H9 (cell line): ENCODE data around the gene ETNK2. TPM values are rescaled to one million over a fixed set of nuclear protein-coding genes. Genes with fewer than 3 reads are reported as not detected.

Source experiments
- DNase-seq: peaks from one replicate; pipeline ENCODE4 v3.0.0-alpha.2; 2017
- H2AFZ ChIP-seq: one replicate; pipeline ENCODE4 v1.6.1; 2013; ENCODE audit warnings: mild to moderate bottlenecking, low read length, control low read depth, moderate library complexity
- H2AK5ac ChIP-seq: 2 replicates; pipeline ENCODE4 v1.6.1; 2013; ENCODE audit warnings: low read length, control low read depth, mixed read lengths; ENCODE audit not compliant: insufficient read length
- H2BK120ac ChIP-seq: one replicate; pipeline ENCODE4 v1.6.1; 2013; ENCODE audit warnings: low read depth, mild to moderate bottlenecking, low read length, control low read depth, inconsistent platforms; ENCODE audit not compliant: poor library complexity, severe bottlenecking
- H2BK12ac ChIP-seq: 2 replicates; pipeline ENCODE4 v1.6.1; 2013; ENCODE audit warnings: low read length, control low read depth, mixed read lengths, low read depth; ENCODE audit not compliant: insufficient read length
- H2BK15ac ChIP-seq: 2 replicates; pipeline ENCODE4 v1.6.1; 2013; ENCODE audit warnings: low read depth, low read length, control low read depth
- H2BK20ac ChIP-seq: one replicate; pipeline ENCODE4 v1.6.1; 2013; ENCODE audit warnings: low read depth, mild to moderate bottlenecking, low read length, control low read depth, inconsistent platforms; ENCODE audit not compliant: poor library complexity, severe bottlenecking
- H2BK5ac ChIP-seq: 2 replicates; pipeline ENCODE4 v1.6.1; 2013; ENCODE audit warnings: low read length, control low read depth, mixed read lengths; ENCODE audit not compliant: insufficient read length
- H3K14ac ChIP-seq: 2 replicates; pipeline ENCODE4 v1.6.1; 2013; ENCODE audit warnings: low read length, control low read depth; ENCODE audit not compliant: insufficient read depth
- H3K18ac ChIP-seq: 2 replicates; pipeline ENCODE4 v1.6.1; 2013; ENCODE audit warnings: low read depth, mild to moderate bottlenecking, mixed read lengths, low read length, control low read depth; ENCODE audit not compliant: insufficient read length
- H3K23ac ChIP-seq: 2 replicates; pipeline ENCODE4 v1.6.1; 2013; ENCODE audit warnings: low read length, control low read depth, mixed read lengths, low read depth; ENCODE audit not compliant: insufficient read length
- H3K23me2 ChIP-seq: 2 replicates; pipeline ENCODE4 v1.6.1; 2013; ENCODE audit warnings: low read depth, mild to moderate bottlenecking, mixed read lengths, low read length, control low read depth; ENCODE audit not compliant: insufficient read length, poor library complexity, severe bottlenecking
- H3K27ac ChIP-seq: 2 replicates; pipeline ENCODE4 v1.5.1; 2013; ENCODE audit warnings: low read length, control low read depth, mixed read lengths, low read depth; ENCODE audit not compliant: insufficient read length
- H3K27me3 ChIP-seq: 2 replicates; pipeline ENCODE4 v1.6.1; 2013; ENCODE audit warnings: low read length, control low read depth, inconsistent platforms; ENCODE audit not compliant: insufficient read depth
- H3K4ac ChIP-seq: 2 replicates; pipeline ENCODE4 v1.6.1; 2013; ENCODE audit warnings: low read depth, mild to moderate bottlenecking, control low read depth, inconsistent platforms, low read length, moderate library complexity
- H3K4me1 ChIP-seq: 2 replicates; pipeline ENCODE4 v1.6.1; 2013; ENCODE audit warnings: low read length, control low read depth, inconsistent platforms; ENCODE audit not compliant: insufficient read depth
- H3K4me2 ChIP-seq: 2 replicates; pipeline ENCODE4 v1.6.1; 2013; ENCODE audit warnings: low read length, control low read depth, mixed read lengths; ENCODE audit not compliant: insufficient read length, insufficient read depth
- H3K56ac ChIP-seq: 2 replicates; pipeline ENCODE4 v1.6.1; 2013; ENCODE audit warnings: low read depth, mild to moderate bottlenecking, mixed read lengths, low read length, control low read depth; ENCODE audit not compliant: insufficient read length
- H3K79me1 ChIP-seq: 2 replicates; pipeline ENCODE4 v1.6.1; 2013; ENCODE audit warnings: low read depth, mild to moderate bottlenecking, moderate library complexity, low read length, control low read depth, inconsistent platforms; ENCODE audit not compliant: insufficient read depth, poor library complexity, severe bottlenecking
- H3K79me2 ChIP-seq: 2 replicates; pipeline ENCODE4 v1.6.1; 2013; ENCODE audit warnings: low read length, control low read depth, inconsistent platforms; ENCODE audit not compliant: insufficient read depth
- H3K9ac ChIP-seq: 2 replicates; pipeline ENCODE4 v1.6.1; 2013; ENCODE audit warnings: low read length, control low read depth, mixed read lengths; ENCODE audit not compliant: insufficient read length; ENCODE audit errors: extremely low read depth
- H3K9me3 ChIP-seq: one replicate; pipeline ENCODE4 v1.6.1; 2013; ENCODE audit warnings: low read depth, low read length, inconsistent platforms; ENCODE audit not compliant: control insufficient read depth
- H3T11ph ChIP-seq: one replicate; pipeline ENCODE4 v1.6.1; 2013; ENCODE audit warnings: mild to moderate bottlenecking, low read length, control low read depth, inconsistent platforms
- H4K20me1 ChIP-seq: one replicate; pipeline ENCODE4 v1.6.1; 2013; ENCODE audit not compliant: control insufficient read depth, insufficient read length, insufficient read depth
- H4K5ac ChIP-seq: 2 replicates; pipeline ENCODE4 v1.6.1; 2013; ENCODE audit warnings: low read depth, mild to moderate bottlenecking, mixed read lengths, low read length, control low read depth; ENCODE audit not compliant: insufficient read length
- H4K8ac ChIP-seq: replicated peaks from 2 replicates; pipeline ENCODE4 v1.6.1; 2013; ENCODE audit warnings: low read length, control low read depth, mixed read lengths, low read depth; ENCODE audit not compliant: insufficient read length
- H4K91ac ChIP-seq: 2 replicates; pipeline ENCODE4 v1.6.1; 2013; ENCODE audit warnings: low read depth, mild to moderate bottlenecking, moderate library complexity, mixed read lengths, low read length, control low read depth; ENCODE audit not compliant: insufficient read length
- H3K27ac Mint-ChIP-seq, 3 experiments: 2 replicates in 2 of 3; 3 replicates in 1 of 3; pipeline ENCODE4 v1.8.0; 2020 to 2021; ENCODE audit warnings: mixed read lengths in 3 of 3, mild to moderate bottlenecking in 1 of 3, moderate library complexity in 1 of 3
- H3K27me3 Mint-ChIP-seq: 2 replicates; pipeline ENCODE4 v1.8.0; 2021; ENCODE audit warnings: low read depth, mild to moderate bottlenecking, moderate library complexity, mixed read lengths
- H3K36me3 Mint-ChIP-seq, 3 experiments: 2 replicates in 2 of 3; 3 replicates in 1 of 3; pipeline ENCODE4 v1.8.0; 2020 to 2021; ENCODE audit warnings: low read depth in 3 of 3, mixed read lengths in 3 of 3; ENCODE audit not compliant: insufficient read depth in 1 of 3
- H3K4me1 Mint-ChIP-seq, 2 experiments: 2 replicates each; pipeline ENCODE4 v1.8.0; 2020; ENCODE audit warnings: mixed read lengths in 2 of 2
- H3K4me3 Mint-ChIP-seq, 2 experiments: 2 replicates in 1 of 2; 3 replicates in 1 of 2; pipeline ENCODE4 v1.8.0; 2020 to 2021; ENCODE audit warnings: mild to moderate bottlenecking in 2 of 2, mixed read lengths in 2 of 2, moderate library complexity in 1 of 2
- H3K9me3 Mint-ChIP-seq, 2 experiments: 2 replicates in 1 of 2; 3 replicates in 1 of 2; pipeline ENCODE4 v1.8.0; 2020; ENCODE audit warnings: mild to moderate bottlenecking in 2 of 2, mixed read lengths in 2 of 2, moderate library complexity in 1 of 2
- WGBS: extraction: QIAGEN DNeasy Blood & Tissue Kit; methylation state at CpG from one replicate; pipeline ENCODE4 v1.1.7; 2013; ENCODE audit warnings: missing lambda C conversion rate, low lambda C conversion rate, mixed read lengths; ENCODE audit not compliant: insufficient read length; ENCODE audit errors: extremely low coverage; 5-methylcytosine and 5-hydroxymethylcytosine counted together
- total RNA-seq: library from RNA; stranded (reverse); gene quantifications from 2 replicates; pipeline ENCODE4 v1.2.1, GENCODE V29; 2021
- TF ChIP-seq, protein P1 (sequence below): fragments of 200-600 bp; sonication (generic); conservative IDR thresholded peaks from 3 replicates; pipeline ENCODE4 v1.8.0; 2021; ENCODE audit warnings: antibody characterized with exemption, mild to moderate bottlenecking

ETNK2 gene
- total RNA-seq, 1 experiment from 2014 or later: 17.6 TPM

DNA sequence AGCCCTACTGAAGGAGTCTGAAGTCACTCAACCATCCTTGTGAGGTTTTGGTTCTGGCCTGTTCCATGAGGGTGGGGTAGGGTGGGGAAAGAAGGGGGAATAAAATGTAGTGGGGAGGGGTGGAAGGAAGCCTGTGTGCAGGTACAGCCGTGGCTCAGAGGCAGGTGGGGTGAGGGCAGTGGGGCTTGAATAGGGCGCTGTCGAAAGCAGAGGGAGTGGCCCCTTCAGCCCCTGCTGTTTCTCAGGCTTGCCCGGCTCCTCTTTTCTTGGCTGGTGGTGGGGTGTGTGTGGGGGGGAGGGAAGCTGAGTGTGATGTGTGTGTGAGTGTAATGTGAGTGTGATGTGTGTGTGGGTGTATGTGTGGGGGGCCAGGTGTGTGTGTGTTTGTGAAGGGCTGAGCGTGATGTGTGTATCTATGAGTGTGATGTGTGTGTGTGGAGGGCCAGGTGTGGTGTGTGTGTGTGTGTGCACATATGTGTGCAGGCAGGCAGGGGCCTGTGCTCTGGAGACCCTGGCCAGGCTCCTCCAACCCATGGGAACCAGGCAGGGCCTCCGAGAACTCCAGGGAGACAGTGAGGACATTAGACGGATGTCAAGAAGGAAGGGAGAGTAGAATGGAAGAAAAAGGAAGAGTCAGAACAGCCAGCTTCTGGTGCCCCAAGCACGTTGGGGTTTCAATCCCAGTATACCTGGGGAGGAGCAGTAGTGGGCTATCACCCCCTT is 69.9 kb downstream of the ETNK2 start:
- no peak overlapping the region for H3K18ac ChIP-seq
- no peak overlapping the region for H2BK120ac ChIP-seq
- H3K27me3 ChIP-seq: no peaks in the 10 kb centered on the region
- no peak overlapping the region for H4K5ac ChIP-seq
- H2AFZ ChIP-seq: no peak overlapping the region
- Mint-ChIP-seq H3K4me3 (peak overlapping the region; percentile 17 to 72; a peak in 3 of 5 replicates), H3K27ac (peak overlapping the region; percentile 95 to 100 (median 98)), H3K27me3 (no peaks in the 10 kb centered on the region), H3K9me3 (no peaks in the 10 kb centered on the region), H3K36me3 (peaks cover 4 to 8% (median 7%) of the 10 kb centered on the region in 3 experiments), H3K4me1 (peaks cover 77 to 89% of the 10 kb centered on the region in 2 experiments)
- no peak overlapping the region for H2BK5ac ChIP-seq
- H3K23me2 ChIP-seq: peaks cover 6% of the 10 kb centered on the region
- no peak overlapping the region for H3K9ac ChIP-seq
- H3K79me2 ChIP-seq: peaks cover 43% of the 10 kb centered on the region; the same call in 1 of the 2 replicates
- no peaks in the 10 kb centered on the region for H3K9me3 ChIP-seq
- DNase-seq: no peak
- H3K4me2 ChIP-seq: peak overlapping the region; percentile 7
- no peaks in the 10 kb centered on the region for H4K20me1 ChIP-seq
- H3T11ph ChIP-seq: no peak overlapping the region
- H3K27ac ChIP-seq: no peak overlapping the region
- H2BK15ac ChIP-seq: no peak overlapping the region
- no CpG with 5 or more reads among the region's 8 CpGs for WGBS
- peaks cover 30% of the 10 kb centered on the region; the same call in 1 of the 2 replicates for H3K4me1 ChIP-seq
- no peak overlapping the region for H3K56ac ChIP-seq
- H3K79me1 ChIP-seq: no peaks in the 10 kb centered on the region
- no peak overlapping the region for H2BK20ac ChIP-seq
- H4K8ac ChIP-seq: no peak overlapping the region
- no peak overlapping the region for H3K4ac ChIP-seq
- H2AK5ac ChIP-seq: no peak overlapping the region
- H3K23ac ChIP-seq: no peak overlapping the region
- no peak overlapping the region; the same call in 1 of the 2 replicates for H3K14ac ChIP-seq
- TF ChIP-seq, protein P1, sequence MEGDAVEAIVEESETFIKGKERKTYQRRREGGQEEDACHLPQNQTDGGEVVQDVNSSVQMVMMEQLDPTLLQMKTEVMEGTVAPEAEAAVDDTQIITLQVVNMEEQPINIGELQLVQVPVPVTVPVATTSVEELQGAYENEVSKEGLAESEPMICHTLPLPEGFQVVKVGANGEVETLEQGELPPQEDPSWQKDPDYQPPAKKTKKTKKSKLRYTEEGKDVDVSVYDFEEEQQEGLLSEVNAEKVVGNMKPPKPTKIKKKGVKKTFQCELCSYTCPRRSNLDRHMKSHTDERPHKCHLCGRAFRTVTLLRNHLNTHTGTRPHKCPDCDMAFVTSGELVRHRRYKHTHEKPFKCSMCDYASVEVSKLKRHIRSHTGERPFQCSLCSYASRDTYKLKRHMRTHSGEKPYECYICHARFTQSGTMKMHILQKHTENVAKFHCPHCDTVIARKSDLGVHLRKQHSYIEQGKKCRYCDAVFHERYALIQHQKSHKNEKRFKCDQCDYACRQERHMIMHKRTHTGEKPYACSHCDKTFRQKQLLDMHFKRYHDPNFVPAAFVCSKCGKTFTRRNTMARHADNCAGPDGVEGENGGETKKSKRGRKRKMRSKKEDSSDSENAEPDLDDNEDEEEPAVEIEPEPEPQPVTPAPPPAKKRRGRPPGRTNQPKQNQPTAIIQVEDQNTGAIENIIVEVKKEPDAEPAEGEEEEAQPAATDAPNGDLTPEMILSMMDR: no peak
- H2BK12ac ChIP-seq: peak overlapping the region; percentile 22
- H4K91ac ChIP-seq: peak overlapping the region; percentile 2
